Myocyte (in vitro differentiated cells): ENCODE data around the gene MAP7D2. TPM values are rescaled to one million over a fixed set of nuclear protein-coding genes. Genes with fewer than 3 reads are reported as not detected.

Source experiments
- DNase-seq: peaks from one replicate; pipeline ENCODE4 v3.0.0-alpha.2; 2012; ENCODE audit warnings: low read depth
- total RNA-seq: library from RNA; depleted of rRNA; stranded (reverse); fragments of >200 nt; gene quantifications from 2 replicates; pipeline ENCODE4 v1.2.3, GENCODE V29; 2014

Gene MAP7D2
- total RNA-seq, 1 donor from 2014 or later: 0.05 TPM

DNA sequence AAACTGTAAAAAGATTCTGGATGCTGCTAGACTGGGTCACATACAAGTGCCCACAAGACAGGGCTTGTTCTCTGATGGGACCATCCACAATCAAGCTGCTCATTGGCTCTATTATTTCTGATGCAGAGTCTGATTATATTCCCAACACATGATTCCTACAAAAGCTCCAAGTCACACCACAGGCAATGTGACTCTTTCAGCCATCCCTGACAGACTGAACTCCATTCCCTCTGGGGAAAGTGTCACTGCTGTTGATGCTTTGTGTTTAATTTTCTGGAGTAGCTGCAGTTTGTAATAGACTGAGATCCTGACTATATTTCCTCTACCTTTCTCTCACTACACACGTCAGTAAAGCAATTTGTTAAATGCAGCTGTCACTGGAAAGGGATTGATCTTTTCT lies 70.5 kb downstream of the MAP7D2 start:
- DNase-seq: no peak

DNA sequence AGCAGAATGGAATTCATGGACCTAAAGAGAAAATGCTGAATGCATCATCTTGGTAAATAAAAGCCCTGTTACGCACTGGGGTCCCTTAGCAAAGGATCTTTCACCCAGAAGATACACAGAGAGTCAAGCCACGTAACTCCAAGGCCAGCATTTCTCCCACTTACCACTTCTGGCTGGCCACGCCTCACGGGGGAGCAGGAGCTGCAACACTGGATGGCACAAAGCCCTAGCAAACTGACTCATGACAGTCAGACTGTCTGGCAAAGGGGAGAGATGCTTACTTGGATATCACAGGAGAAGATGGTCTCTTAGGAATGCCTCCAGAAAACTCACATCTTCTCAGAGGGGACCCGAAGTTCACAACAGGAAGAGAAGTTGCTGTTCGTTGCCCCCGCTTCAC lies 74.5 kb downstream of the MAP7D2 start:
- DNase-seq: peak; percentile 2

DNA sequence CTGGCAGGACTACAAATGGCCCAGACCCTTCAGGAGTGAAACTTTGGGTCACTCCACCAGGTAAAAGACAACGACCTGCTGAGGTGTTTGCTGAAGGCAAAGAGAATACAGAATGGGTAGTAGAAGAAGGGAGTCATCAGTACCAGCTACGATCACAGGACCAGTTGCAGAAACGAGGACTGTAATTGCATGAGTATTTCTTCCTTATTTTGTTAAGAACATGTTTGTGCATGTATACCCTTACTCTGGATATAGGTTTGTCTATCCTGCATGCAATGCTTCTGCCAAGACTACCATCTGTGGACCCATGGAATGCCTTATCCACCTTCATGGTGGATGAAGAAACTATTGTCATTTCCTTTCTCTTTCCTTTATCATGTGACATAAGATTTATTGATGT lies 77.7 kb downstream of the MAP7D2 start:
- no peak for DNase-seq

GRCh38 chrX:20037186-20037585 lies 79.5 kb downstream of the MAP7D2 start:
- no peak for DNase-seq

DNA sequence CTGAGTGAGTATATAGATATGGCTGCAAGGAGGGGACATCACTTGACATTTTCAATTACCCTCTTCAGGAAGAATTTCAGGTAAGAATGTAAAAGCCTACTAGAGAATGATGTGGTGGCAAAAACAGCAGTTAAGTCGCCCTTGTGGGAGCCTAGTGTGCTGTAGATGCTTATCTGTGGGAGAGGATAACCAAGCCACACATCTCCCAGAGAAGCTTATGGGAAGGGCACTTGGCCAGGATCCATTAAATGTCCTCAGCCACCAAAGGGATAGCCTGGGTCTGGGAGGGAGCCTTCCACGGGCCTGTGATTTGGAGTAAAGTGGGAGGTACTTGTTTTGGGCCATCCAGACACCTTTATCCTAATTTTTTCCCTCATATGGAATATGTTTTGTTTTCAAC lies 84.5 kb downstream of the MAP7D2 start:
- DNase-seq: no peak

DNA sequence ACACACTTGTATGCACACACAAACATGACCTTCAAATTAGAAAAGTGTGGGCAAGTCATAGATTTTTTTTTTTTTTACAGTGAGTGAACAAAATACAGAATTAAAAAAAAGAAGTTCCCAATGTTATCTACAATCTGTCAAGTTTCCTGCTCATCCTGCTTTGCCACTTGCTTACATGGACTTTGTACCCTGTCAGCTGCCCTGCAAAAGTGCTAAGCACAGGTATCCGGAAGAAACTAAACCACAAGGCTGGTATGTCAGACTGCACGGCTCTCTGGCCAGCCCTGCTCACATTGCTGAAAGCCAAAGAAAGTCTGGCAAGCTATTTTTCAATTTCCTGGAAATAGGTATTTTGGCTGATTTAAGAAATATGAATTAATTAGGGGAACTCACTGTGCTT lies 87.0 kb downstream of the MAP7D2 start:
- DNase-seq: no peak

DNA sequence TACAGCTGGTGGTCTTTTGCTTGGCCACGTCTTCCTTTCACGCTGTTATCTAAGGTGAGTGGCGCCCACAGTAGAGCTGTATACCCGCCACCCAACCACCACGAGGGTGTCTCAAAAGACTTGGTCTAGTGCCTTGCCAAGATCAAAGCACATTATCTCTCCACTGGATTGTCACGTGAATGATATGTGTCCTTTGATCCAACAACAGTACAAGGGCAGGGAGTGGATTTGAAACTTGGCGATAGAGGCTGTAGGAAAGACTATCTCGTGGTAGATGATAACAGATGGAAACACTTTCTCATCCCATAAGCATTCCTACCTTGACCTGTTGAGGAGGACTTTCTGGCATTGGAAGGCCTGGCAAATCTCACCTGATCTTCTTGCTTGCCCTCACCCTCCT lies 88.1 kb downstream of the MAP7D2 start:
- no peak for DNase-seq

GRCh38 chrX:20026278-20026677 lies 90.4 kb downstream of the MAP7D2 start:
- no peak for DNase-seq

DNA sequence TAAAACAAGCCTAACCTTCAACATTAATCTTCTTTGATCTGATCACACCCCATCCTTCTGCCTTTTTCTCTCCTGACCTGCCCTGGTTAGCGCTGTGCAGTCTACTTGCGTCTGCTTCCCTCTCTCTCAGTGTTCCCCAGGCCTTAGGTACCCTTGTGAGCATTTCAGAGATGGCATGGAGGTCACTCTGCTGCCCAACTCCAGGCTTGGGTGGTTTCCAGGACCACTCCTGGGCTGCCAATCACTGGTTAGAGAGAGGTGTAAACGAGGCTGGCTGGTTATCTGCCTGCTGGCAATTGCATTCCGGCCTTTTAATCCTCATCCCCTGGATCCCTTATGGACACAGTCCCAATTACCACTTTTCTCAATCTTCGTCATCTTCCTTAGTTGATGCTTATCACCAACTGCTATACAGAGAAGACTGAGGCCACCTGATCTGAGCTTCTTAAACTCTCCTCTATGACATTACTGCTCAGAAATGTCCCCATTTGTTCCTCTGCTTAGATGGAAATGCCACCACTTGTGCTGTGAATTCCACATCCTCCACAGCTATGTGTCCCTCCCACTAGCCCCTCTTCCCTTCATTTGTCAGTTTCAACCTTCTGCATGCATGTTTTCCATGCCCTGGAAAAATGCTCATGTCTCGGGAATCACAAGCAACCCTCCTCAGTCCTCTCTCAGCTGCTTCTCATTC lies 96.9 kb downstream of the MAP7D2 start:
- peak; percentile 14 for DNase-seq

GRCh38 chrX:20016616-20016945 lies 100.1 kb downstream of the MAP7D2 start:
- no peak for DNase-seq

- no peak for DNase-seq
Observed at GRCh38 chrX:20015945-20016615, 100.6 kb downstream of the MAP7D2 start.

- no peak for DNase-seq
Observed at GRCh38 chrX:20015422-20015821, 101.3 kb downstream of the MAP7D2 start.

- DNase-seq: no peak
Observed at GRCh38 chrX:20011608-20012007, 105.1 kb downstream of the MAP7D2 start.

DNA sequence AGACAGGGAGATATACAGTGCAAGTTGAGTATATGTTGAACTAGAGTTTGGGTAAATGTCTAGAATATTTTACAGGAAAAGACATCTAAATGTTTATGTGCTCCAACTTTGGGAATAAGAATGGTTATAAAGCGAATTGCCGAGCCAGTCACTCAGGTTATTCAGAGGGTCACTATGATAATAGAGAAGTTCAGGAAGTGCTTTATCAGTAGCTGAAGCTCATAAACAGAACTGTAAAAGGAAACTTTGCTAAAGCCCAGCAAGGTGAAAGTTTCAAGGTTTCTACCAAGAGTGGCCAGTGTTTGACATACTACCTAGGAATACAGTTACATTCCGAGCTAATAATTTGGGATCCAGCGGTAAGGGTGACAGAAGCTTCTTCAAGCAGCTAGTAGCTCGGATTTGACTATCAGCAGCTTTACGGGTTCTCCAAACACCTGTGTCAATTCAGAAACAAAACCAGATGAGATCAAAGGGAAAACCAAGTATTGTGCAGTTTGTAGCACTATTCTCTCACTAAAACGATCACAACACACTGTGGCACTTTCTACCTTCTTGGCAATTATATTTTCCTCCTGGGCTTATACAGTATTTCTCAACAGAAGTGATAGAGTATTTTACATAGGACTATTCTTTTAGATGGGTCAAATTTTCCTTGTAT lies 108.6 kb downstream of the MAP7D2 start:
- no peak for DNase-seq

- no peak for DNase-seq
Observed at GRCh38 chrX:20005883-20006282, 110.8 kb downstream of the MAP7D2 start.

DNA sequence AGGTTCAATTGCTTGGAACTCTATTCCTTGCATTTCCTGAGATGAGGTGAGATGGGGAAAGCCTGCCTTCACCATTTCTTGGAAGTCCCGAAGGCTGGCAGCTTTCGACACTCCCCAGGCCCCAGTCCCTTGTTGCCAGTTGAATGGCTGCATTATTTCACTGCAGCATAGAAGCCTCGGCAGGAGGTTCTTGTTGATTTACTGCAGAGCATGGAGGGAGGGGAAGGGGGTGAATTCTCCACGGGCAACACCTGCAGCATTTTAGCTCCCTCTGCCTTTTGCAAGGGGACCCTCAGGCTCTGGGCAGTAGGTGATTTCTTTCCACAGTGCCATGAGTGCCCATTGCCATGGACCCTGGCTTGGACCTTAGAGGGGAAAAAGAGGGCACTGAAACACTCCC lies 115.1 kb downstream of the MAP7D2 start:
- DNase-seq: no peak

DNA sequence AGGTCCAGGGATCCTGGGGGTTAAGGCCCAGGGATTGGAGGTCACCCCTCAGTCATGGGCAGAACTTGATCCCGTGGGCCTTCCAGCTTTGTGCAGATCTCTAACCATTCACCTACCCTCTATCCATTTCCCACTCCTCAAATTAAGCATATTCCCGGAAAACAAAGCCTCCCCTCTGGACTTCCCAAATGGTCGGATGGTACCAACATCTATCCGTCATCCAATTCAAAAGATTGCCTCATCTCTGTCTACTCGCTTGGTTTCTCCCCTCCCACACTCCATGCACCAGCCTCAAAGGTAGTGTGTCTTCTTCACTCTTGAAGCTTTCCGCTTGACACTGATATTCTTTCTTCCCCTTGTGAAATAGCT lies 125.4 kb downstream of the MAP7D2 start:
- DNase-seq: no peak

GRCh38 chrX:19990556-19991349 lies 126.0 kb downstream of the MAP7D2 start, which contains the start of gene BCLAF3:
TSS of gene BCLAF3 (minus strand) at chrX:19991061. CDS start at chrX:19970264, 20,797 bp downstream.
- peak; percentile 87 for DNase-seq

DNA sequence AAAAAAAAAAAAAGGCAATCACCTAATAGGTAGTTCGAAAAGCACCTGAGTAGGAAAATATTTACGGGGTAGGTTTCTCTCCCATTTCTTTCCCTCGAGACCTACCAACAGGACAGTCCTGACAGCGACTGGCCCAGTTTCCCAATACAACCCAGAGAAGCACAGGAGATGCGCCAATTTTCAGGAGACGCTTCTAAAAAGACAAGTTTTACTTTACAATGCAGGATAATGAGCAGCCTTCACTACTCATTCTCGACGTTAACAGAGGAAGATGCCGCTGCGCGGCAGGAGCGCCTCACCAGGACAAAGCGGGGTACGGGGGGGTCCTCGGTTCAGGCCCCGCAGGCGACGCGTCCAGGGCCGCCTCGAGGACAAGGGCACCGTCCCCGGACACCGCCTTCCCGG lies 126.6 kb downstream of the MAP7D2 start:
- DNase-seq: no peak

GRCh38 chrX:19987856-19988255 lies 128.9 kb downstream of the MAP7D2 start:
- DNase-seq: no peak

DNA sequence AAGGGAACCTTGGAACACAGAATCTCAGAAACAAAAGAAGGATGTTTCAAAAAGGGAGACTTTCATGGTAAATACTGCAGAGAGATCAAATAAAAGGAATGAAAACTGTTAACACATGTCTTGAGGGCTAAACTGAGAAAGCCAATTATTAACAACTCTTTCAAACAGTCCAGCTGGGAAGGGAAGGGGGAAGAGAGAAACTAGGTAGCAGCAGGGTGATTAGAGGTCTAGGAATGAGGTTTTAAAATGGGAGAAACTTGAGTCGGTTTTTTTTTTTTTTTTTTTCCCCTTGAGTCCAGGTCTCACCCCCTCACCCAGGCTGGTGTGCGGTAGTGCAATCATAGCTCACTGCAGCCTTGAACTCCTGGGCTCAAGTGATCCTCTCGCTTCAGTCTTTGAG lies 130.2 kb downstream of the MAP7D2 start:
- DNase-seq: no peak

- DNase-seq: peak; percentile 4
Observed at GRCh38 chrX:19981947-19982346, 134.8 kb downstream of the MAP7D2 start.
